ENCODE measurements around the gene MICALL2. TPM values are rescaled to one million over a fixed set of nuclear protein-coding genes. Genes with fewer than 3 reads are reported as not detected.
"Not testable (repeated sequence)": the region's sequence is repeated elsewhere in the genome, so short reads cannot be mapped to it uniquely, and the experiment has no call there.

The MICALL2 gene
- total RNA-seq, 6 experiments from 2014 or later, result 8.2 to 23.8 (median 13.6) TPM

DNA sequence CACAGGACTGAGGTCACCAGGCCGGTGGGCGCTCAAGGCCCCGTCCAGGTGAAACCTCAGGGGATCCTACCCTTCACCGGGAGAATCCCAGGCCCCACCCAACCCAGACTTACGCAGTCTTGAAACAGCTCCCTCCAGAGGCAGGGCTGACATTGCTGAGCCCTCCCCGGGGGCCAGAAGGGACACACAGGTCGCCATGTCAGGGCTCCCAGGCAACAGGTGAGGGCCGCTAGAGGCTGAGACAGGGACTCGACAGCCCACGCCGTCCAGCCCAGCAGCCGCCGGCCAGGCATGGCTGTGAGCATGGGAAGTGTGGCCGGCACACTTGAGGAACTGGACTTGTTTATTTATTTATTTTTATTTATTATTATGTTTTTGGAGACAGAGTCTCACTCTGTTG is 10.3 kb downstream of the MICALL2 start:
- intact Hi-C loops (cut with DNase I), result no loop called here
- no peak overlapping the region for H3K27ac ChIP-seq
- H3K4me1 ChIP-seq, result peaks cover 0 to 7% (median 0%) of the 10 kb centered on the region in 4 donors

DNA sequence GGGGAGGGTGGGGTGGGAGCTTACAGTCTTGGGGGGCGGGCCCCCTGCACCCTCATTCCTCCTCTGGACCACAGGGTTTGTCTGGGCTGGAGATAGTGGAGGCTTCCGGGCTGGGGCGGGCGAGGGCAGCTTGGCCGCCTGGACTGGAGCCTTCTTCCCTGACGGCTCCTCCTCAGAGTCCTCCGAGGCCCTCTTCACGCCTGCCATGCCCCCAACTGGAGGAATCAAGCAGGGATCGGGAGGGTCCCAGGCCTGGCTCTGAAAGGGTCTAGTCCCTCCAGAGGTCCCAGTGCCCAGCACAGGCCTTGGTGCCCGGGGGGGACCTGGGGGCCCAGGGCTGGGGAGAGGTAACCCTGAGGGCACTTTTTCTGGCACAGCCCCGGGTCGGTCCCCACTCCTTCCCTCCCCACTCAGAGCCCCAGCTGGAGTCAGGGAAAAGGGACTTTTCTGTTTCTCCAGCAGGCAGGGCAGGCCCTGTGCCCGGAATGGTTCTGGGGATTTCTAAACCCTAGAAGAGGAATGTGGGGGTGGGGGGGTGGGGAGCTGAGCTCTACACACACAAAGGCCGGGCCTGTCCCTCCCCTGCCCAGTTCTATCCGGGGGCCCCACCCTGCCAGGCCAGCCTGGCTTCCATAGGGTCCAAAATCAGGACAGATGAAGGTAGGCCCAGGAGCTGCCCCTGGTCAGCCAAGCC is 11.6 kb downstream of the MICALL2 start:
- no peak for TF ChIP-seq POLR2A (IDR thresholded peaks at IDR 0.05)
- TF ChIP-seq CTCF (IDR thresholded peaks at IDR 0.05), result no peak
- Histone ChIP-seq H3K4me3 (no peak overlapping the region), H3K36me3 (no peaks in the 10 kb centered on the region), H3K9me3 (no peaks in the 10 kb centered on the region), H3K4me1 (peaks cover 0 to 7% (median 0%) of the 10 kb centered on the region in 4 donors), H3K27ac (peak overlapping the region in 1 of 3 donors; percentile 10), H3K27me3 (no peaks in the 10 kb centered on the region)
- WGBS (ENCODE audit: insufficient coverage, low coverage, low lambda C conversion rate, missing lambda C conversion rate), result 83% methylated on average over 1 of the region's 15 CpGs
- ATAC-seq (peak in 1 of 4 donors; percentile 19), DNase-seq (no peak)
- intact Hi-C loops (cut with DNase I), result no loop called here

More for the DNA sequence above, 10.3 kb downstream of the MICALL2 start:
- Histone ChIP-seq H3K9me3 (no peaks in the 10 kb centered on the region), H3K4me3 (no peak overlapping the region), H3K36me3 (no peaks in the 10 kb centered on the region), H3K27me3 (no peaks in the 10 kb centered on the region)
- no peak for DNase-seq
- TF ChIP-seq POLR2A (IDR thresholded peaks at IDR 0.05), result no peak
- no peak for TF ChIP-seq CTCF (IDR thresholded peaks at IDR 0.05)
- WGBS (ENCODE audit: insufficient coverage, low coverage, low lambda C conversion rate, missing lambda C conversion rate), result no CpG with 5 or more reads among the region's 14 CpGs
- no peak for ATAC-seq

DNA sequence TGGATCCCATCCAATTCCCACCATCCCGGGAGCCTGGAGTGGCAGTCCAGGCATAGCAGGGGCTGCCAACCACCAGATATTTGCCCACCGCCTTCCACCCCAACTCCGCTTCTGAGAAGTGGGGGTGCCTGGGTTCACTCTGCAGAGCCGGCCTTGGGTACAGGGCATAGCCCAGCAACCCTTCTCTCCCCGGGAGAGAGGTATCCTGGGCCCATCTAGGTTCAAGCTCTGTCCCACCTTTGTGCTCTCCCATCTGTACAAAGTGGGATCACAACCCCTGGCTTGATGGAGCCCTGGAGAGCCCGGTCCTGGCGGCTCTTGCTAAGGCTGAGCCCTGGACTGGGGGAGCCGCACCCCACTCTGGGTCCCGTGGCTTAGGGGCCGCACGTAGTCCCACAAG is 12.2 kb downstream of the MICALL2 start:
- no peaks in the 10 kb centered on the region for H3K36me3 ChIP-seq
- H3K4me1 ChIP-seq, result peaks cover 0 to 2% (median 0%) of the 10 kb centered on the region in 4 donors
- no CpG with 5 or more reads among the region's 11 CpGs for WGBS (ENCODE audit: insufficient coverage, low coverage, low lambda C conversion rate, missing lambda C conversion rate)
- intact Hi-C loops (cut with DNase I), result no loop called here
- H3K27me3 ChIP-seq, result no peaks in the 10 kb centered on the region
- no peak for ATAC-seq
- TF ChIP-seq POLR2A (IDR thresholded peaks at IDR 0.05) (no peak), CTCF (IDR thresholded peaks at IDR 0.05) (no peak)
- H3K9me3 ChIP-seq, result no peaks in the 10 kb centered on the region
- H3K27ac ChIP-seq, result peak overlapping the region in 1 of 3 donors; percentile 10
- no peak for DNase-seq
- no peak overlapping the region for H3K4me3 ChIP-seq

DNA sequence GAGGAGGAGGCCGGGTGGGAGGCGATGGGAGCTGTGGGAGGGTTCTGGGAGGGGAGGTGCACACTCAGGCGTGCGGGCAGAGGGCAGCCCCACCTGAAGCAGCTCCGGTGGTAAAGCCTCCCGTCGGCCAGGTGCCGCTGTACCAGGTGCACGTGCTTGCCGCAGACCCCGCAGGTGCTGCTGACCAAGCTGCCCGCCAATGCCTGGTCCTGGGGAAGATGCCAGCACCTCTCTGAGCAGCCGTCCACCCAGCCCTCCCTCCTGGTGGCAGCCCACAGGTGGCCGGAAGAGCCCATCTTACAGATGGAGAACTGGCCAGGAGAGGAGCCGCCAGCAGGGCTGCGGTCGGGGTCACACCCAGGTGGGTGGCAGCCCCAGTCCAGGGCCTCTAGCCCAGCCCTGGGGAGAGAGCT is 12.6 kb downstream of the MICALL2 start:
- no peak for ATAC-seq
- H3K9me3 ChIP-seq, result no peaks in the 10 kb centered on the region
- H3K4me1 ChIP-seq, result no peaks in the 10 kb centered on the region
- no peak overlapping the region for H3K4me3 ChIP-seq
- H3K36me3 ChIP-seq, result peaks cover 0 to 4% (median 0%) of the 10 kb centered on the region in 4 donors
- H3K27me3 ChIP-seq, result no peaks in the 10 kb centered on the region
- WGBS (ENCODE audit: insufficient coverage, low coverage, low lambda C conversion rate, missing lambda C conversion rate), result no CpG with 5 or more reads among the region's 17 CpGs
- H3K27ac ChIP-seq, result no peak overlapping the region
- DNase-seq, result no peak
- intact Hi-C loops (cut with DNase I), result no loop called here
- TF ChIP-seq CTCF (IDR thresholded peaks at IDR 0.05) (no peak), POLR2A (IDR thresholded peaks at IDR 0.05) (no peak)

GRCh38 chr7:1446026-1446425 is 13.2 kb downstream of the MICALL2 start:
- intact Hi-C loops (cut with DNase I); H3K9me3 ChIP-seq; H3K27ac ChIP-seq; DNase-seq; ATAC-seq; H3K4me3 ChIP-seq; H3K4me1 ChIP-seq; H3K27me3 ChIP-seq; H3K36me3 ChIP-seq: not testable (repeated sequence)
- WGBS (ENCODE audit: insufficient coverage, low coverage, low lambda C conversion rate, missing lambda C conversion rate), result 88% methylated on average over 4 of the region's 5 CpGs

Data from right lobe of liver (tissue), 6 donors.